SH-SY5Y (cell line): ENCODE data around the gene LYPLA2.

Experiments used
- GATA2 ChIP-seq: IDR thresholded peaks from 2 replicates; pipeline ENCODE4 v1.6.1; 2011; ENCODE audit warnings: mild to moderate bottlenecking, low read depth, low read length
- GATA3 ChIP-seq: IDR thresholded peaks from 2 replicates; pipeline ENCODE4 v1.6.1; 2011; ENCODE audit warnings: low read depth, mild to moderate bottlenecking, low read length, moderate library complexity

GRCh38 chr1:23803674-23804073, 12.7 kb downstream of the LYPLA2 start:
- TF ChIP-seq GATA2 = no peak
- no peak for TF ChIP-seq GATA3
